PC-9 (cell line): Measurements from ENCODE around the gene RFC4. TPM values are rescaled to one million over a fixed set of nuclear protein-coding genes. Genes with fewer than 3 reads are reported as not detected.

Experiments used
- BruUV-seq: library from RNA; stranded (reverse); fragments of 400-500 nt; replicated peaks from 2 replicates; lab custom pipeline; 2021; lab: Mats Ljungman, UMichigan
- CTCF ChIA-PET: fragments of 300-600 bp; sonication (Branson Sonifier 250); formaldehyde crosslinking; loops from one replicate; lab custom pipeline; 2022; ENCODE audit warnings: antibody characterized with exemption; lab: Charles Lee
- POLR2A ChIA-PET: fragments of 300-600 bp; sonication (Branson Sonifier 250); formaldehyde crosslinking; loops from one replicate; lab custom pipeline; 2022; ENCODE audit warnings: antibody characterized with exemption; ENCODE audit not compliant: unreplicated experiment; lab: Charles Lee
- DNase-seq, 2 experiments: peaks; one replicate each; pipeline versions ENCODE4 v3.0.0 to v3.0.0-alpha.2; 2015 to 2022; ENCODE audit warnings: mixed read lengths in 1 of 2
- H2AFZ ChIP-seq: fragments of 200-600 bp; sonication (generic); 2 replicates; pipeline ENCODE4 v1.8.1; 2017; ENCODE audit warnings: antibody characterized with exemption
- H3F3A ChIP-seq: fragments of 200-600 bp; sonication (generic); 2 replicates; pipeline ENCODE4 v1.8.1; 2017; ENCODE audit warnings: antibody characterized with exemption, mild to moderate bottlenecking, low read depth; ENCODE audit not compliant: insufficient read depth
- H3K27ac ChIP-seq: fragments of 200-600 bp; sonication (generic); 2 replicates; pipeline ENCODE4 v1.6.1; 2016; ENCODE audit warnings: mixed run types
- H3K27me3 ChIP-seq: fragments of 200-600 bp; sonication (generic); 2 replicates; pipeline ENCODE4 v1.6.1; 2016; ENCODE audit warnings: low read depth, mixed run types; ENCODE audit not compliant: insufficient read depth
- H3K36me3 ChIP-seq: fragments of 200-600 bp; sonication (generic); 2 replicates; pipeline ENCODE4 v1.6.1; 2016; ENCODE audit warnings: low read depth, mixed run types
- H3K4me1 ChIP-seq: fragments of 200-600 bp; sonication (generic); replicated peaks from 2 replicates; pipeline ENCODE4 v1.6.1; 2016; ENCODE audit warnings: mixed run types; ENCODE audit not compliant: insufficient read depth
- H3K4me2 ChIP-seq: fragments of 200-600 bp; sonication (generic); 2 replicates; pipeline ENCODE4 v1.6.1; 2017; ENCODE audit warnings: mixed run types
- H3K4me3 ChIP-seq: fragments of 200-600 bp; sonication (generic); 2 replicates; pipeline ENCODE4 v1.6.1; 2016; ENCODE audit warnings: mixed run types
- H3K79me2 ChIP-seq: fragments of 200-600 bp; sonication (generic); 2 replicates; pipeline ENCODE4 v1.6.1; 2017; ENCODE audit warnings: low read depth, mixed run types
- H3K9me2 ChIP-seq: fragments of 200-600 bp; sonication (generic); 2 replicates; pipeline ENCODE4 v1.8.1; 2017; ENCODE audit warnings: mild to moderate bottlenecking; ENCODE audit not compliant: insufficient read depth
- H3K9me3 ChIP-seq: fragments of 200-600 bp; sonication (generic); 2 replicates; pipeline ENCODE4 v1.8.1; 2016; ENCODE audit warnings: low read depth; ENCODE audit not compliant: insufficient read depth
- H4K20me1 ChIP-seq: fragments of 200-600 bp; sonication (generic); 2 replicates; pipeline ENCODE4 v1.8.1; 2017; ENCODE audit not compliant: insufficient read depth
- CTCF ChIP-seq: fragments of 200-600 bp; sonication (generic); conservative IDR thresholded peaks from 2 replicates; pipeline ENCODE4 v1.6.1; 2017; ENCODE audit warnings: mixed run types, antibody characterized with exemption, mild to moderate bottlenecking, moderate library complexity
- EZH2 ChIP-seq: fragments of 200-600 bp; sonication (generic); IDR thresholded peaks from 2 replicates; pipeline ENCODE4 v1.8.0; 2017; ENCODE audit warnings: antibody characterized with exemption, low read depth
- intact Hi-C: fragments of 100-400 bp; cut with micrococcal nuclease; formaldehyde crosslinking; loops from one replicate; pipeline ENCODE4 v1.10.0; 2022; ENCODE audit not compliant: unreplicated experiment
- total RNA-seq: library from RNA; stranded (reverse); gene quantifications from 2 replicates; pipeline ENCODE4 v1.2.3, GENCODE V29; 2021

Gene RFC4
- total RNA-seq, 1 experiment from 2014 or later: 94.5 TPM

GRCh38 chr3:186843039-186843432, 36.8 kb upstream of the RFC4 start:
- no peak overlapping the region for H3K27ac ChIP-seq
- no peaks in the 10 kb centered on the region for H3K79me2 ChIP-seq
- H3K4me3 ChIP-seq: no peak overlapping the region
- no peak for DNase-seq
- H3K9me3 ChIP-seq: no peaks in the 10 kb centered on the region
- CTCF ChIA-PET: interaction anchor here (0.7 kb wide), 1 partner anchor 322 kb away, joined by 4 read pairs; no protein-coding TSS in a partner anchor
- 0 out of 2 replicates have a peak, but pooled peaks cover 7% of the 10 kb centered on the region for H3F3A ChIP-seq
- peaks cover 20% of the 10 kb centered on the region for H3K4me1 ChIP-seq
- no peaks in the 10 kb centered on the region for H3K36me3 ChIP-seq
- no peaks in the 10 kb centered on the region for H4K20me1 ChIP-seq
- H3K9me2 ChIP-seq: no peaks in the 10 kb centered on the region
- POLR2A ChIA-PET: no interaction called here
- no peak overlapping the region for H3K4me2 ChIP-seq
- H2AFZ ChIP-seq: no peak overlapping the region
- 0 out of 2 replicates have a peak, but pooled peaks cover 7% of the 10 kb centered on the region for H3K27me3 ChIP-seq
- intact Hi-C loops: no loop called here
- BruUV-seq: no TSS peak
- no peak for TF ChIP-seq CTCF
- no peak for TF ChIP-seq EZH2

DNA sequence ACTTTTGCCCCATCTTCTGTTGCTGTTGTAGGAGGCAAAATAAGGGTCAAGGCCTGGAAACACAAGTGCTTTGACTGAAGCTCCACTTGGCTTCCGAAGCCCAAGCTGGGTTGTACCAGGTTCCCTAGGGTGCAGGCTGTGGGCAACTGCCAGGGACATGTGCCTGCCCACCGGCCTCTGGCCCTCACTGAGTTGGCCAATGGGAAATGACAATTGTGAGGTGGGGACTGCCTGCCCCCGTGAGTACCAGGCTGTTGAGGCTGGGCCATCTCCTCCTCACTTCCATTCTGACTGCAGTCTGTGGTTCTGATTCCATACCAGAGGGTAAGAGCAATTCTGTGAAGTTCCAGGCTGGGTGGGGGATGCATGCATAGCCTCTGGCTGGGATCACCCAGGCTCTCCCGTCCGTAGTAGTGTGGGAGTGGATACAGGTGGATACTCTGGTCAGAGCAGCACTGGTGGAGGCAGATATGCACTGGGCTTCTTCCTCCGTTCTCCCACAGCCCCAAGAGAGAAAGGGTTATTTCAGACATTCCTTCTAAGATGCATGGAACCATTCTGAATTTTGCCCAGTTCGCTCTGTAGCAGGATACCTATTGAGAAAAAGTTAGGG, 36.2 kb upstream of the RFC4 start, which contains the start of gene ADIPOQ:
Gene ADIPOQ, plus strand, starts transcription at position 285 of the 613 bp plus-strand sequence. CDS start 10,349 bp downstream, outside the sequence.
- H3K36me3 ChIP-seq: no peaks in the 10 kb centered on the region
- H3F3A ChIP-seq: 0 out of 2 replicates have a peak, but pooled peaks cover 7% of the 10 kb centered on the region
- no peak for TF ChIP-seq CTCF
- no peak for TF ChIP-seq EZH2
- CTCF ChIA-PET: no interaction called here
- H3K79me2 ChIP-seq: no peaks in the 10 kb centered on the region
- H3K27ac ChIP-seq: no peak within 1 kb of the TSS
- no peaks in the 10 kb centered on the region for H3K9me3 ChIP-seq
- H3K4me2 ChIP-seq: no peak within 1 kb of the TSS
- no peaks in the 10 kb centered on the region for H3K9me2 ChIP-seq
- H2AFZ ChIP-seq: no peak within 1 kb of the TSS
- BruUV-seq: no TSS peak
- POLR2A ChIA-PET: no interaction called here
- H3K27me3 ChIP-seq: 0 out of 2 replicates have a peak, but pooled peaks cover 7% of the 10 kb centered on the region
- H4K20me1 ChIP-seq: no peaks in the 10 kb centered on the region
- H3K4me1 ChIP-seq: peaks cover 20% of the 10 kb centered on the region
- no peak for DNase-seq
- no peak within 1 kb of the TSS for H3K4me3 ChIP-seq
- intact Hi-C loops: no loop called here

GRCh38 chr3:186841620-186842019, 35.3 kb upstream of the RFC4 start:
- Histone ChIP-seq H3K4me3 (no peak overlapping the region), H3F3A (0 out of 2 replicates have a peak, but pooled peaks cover 7% of the 10 kb centered on the region), H4K20me1 (no peaks in the 10 kb centered on the region), H3K79me2 (no peaks in the 10 kb centered on the region), H3K36me3 (no peaks in the 10 kb centered on the region), H3K27me3 (0 out of 2 replicates have a peak, but pooled peaks cover 3% of the 10 kb centered on the region), H2AFZ (no peak overlapping the region), H3K4me1 (peaks cover 20% of the 10 kb centered on the region), H3K4me2 (no peak overlapping the region), H3K27ac (no peak overlapping the region), H3K9me2 (no peaks in the 10 kb centered on the region), H3K9me3 (no peaks in the 10 kb centered on the region)
- intact Hi-C loops: no loop called here
- ChIA-PET CTCF (no interaction called here), POLR2A (interaction anchor here (0.7 kb wide), 1 partner anchor 592 kb away, joined by 5 read pairs; no protein-coding TSS in a partner anchor)
- TF ChIP-seq EZH2 (no peak), CTCF (no peak)
- BruUV-seq: no TSS peak
- peak in 1 of 2 experiments; percentile 80 for DNase-seq
